IMR-90 (cell line): ENCODE data around the gene KLF17. TPM values are rescaled to one million over a fixed set of nuclear protein-coding genes. Genes with fewer than 3 reads are reported as not detected.

ENCODE experiments used
- ATAC-seq: fragments of 200-7000 bp; cut with Tn5 transposase; 2 replicates; pipeline ENCODE4 v1.9.1; 2020; ENCODE audit warnings: low read depth, mild to moderate bottlenecking, moderate library complexity
- BruUV-seq: library from RNA; stranded (reverse); fragments of 400-500 nt; replicated peaks from 2 replicates; lab custom pipeline; 2021; lab: Mats Ljungman, UMichigan
- CTCF ChIA-PET: fragments of 300-600 bp; formaldehyde crosslinking; extraction: SDS; loops from one replicate; lab custom pipeline; 2021; ENCODE audit warnings: antibody characterized with exemption; lab: Yijun Ruan, JAX
- POLR2A ChIA-PET: fragments of 300-600 bp; sonication (Branson Sonifier 250); formaldehyde crosslinking; loops from one replicate; lab custom pipeline; 2022; ENCODE audit warnings: antibody characterized with exemption; ENCODE audit not compliant: unreplicated experiment; lab: Charles Lee
- DNase-seq: peaks from one replicate; pipeline ENCODE4 v3.0.0; 2013
- H2AFZ ChIP-seq: replicated peaks from 2 replicates; pipeline ENCODE3; 2013; ENCODE audit warnings: low read length, mild to moderate bottlenecking; ENCODE audit not compliant: poor library complexity
- H2AK5ac ChIP-seq: 2 replicates; pipeline ENCODE4 v1.6.1; 2013; ENCODE audit warnings: low read depth, low read length, inconsistent platforms
- H2AK9ac ChIP-seq: replicated peaks from 2 replicates; pipeline ENCODE3; 2013; ENCODE audit warnings: mild to moderate bottlenecking, low read depth, low read length, moderate library complexity; ENCODE audit not compliant: poor library complexity
- H2BK120ac ChIP-seq: 2 replicates; pipeline ENCODE4 v1.6.1; 2013; ENCODE audit warnings: low read depth, low read length, inconsistent platforms
- H2BK15ac ChIP-seq: 3 replicates; pipeline ENCODE4 v1.6.1; 2013; ENCODE audit warnings: low read depth, low read length, inconsistent platforms
- H2BK20ac ChIP-seq: 2 replicates; pipeline ENCODE4 v1.6.1; 2013; ENCODE audit warnings: low read depth, mild to moderate bottlenecking, inconsistent platforms, low read length, moderate library complexity
- H2BK5ac ChIP-seq: 2 replicates; pipeline ENCODE4 v1.6.1; 2013; ENCODE audit warnings: mild to moderate bottlenecking, low read depth, low read length, inconsistent platforms; ENCODE audit not compliant: poor library complexity, severe bottlenecking
- H3K14ac ChIP-seq: replicated peaks from 2 replicates; pipeline ENCODE4 v1.6.1; 2013; ENCODE audit warnings: low read depth, low read length, inconsistent platforms
- H3K18ac ChIP-seq: 2 replicates; pipeline ENCODE4 v1.6.1; 2013; ENCODE audit warnings: low read depth, low read length, control low read depth
- H3K23ac ChIP-seq: 2 replicates; pipeline ENCODE4 v1.6.1; 2013; ENCODE audit warnings: low read depth, low read length, inconsistent platforms
- H3K27ac ChIP-seq: 2 replicates; pipeline ENCODE4 v1.5.1; 2013; ENCODE audit warnings: mild to moderate bottlenecking, control low read depth, low read length; ENCODE audit not compliant: insufficient read depth
- H3K27me3 ChIP-seq: 2 replicates; pipeline ENCODE4 v1.6.1; 2013; ENCODE audit warnings: low read length; ENCODE audit not compliant: control insufficient read depth, insufficient read depth
- H3K36me3 ChIP-seq: 2 replicates; pipeline ENCODE4 v1.6.1; 2013; ENCODE audit warnings: low read length, mixed read lengths; ENCODE audit not compliant: control insufficient read depth, insufficient read depth
- H3K4ac ChIP-seq: 2 replicates; pipeline ENCODE4 v1.6.1; 2013; ENCODE audit warnings: low read depth, low read length, inconsistent platforms
- H3K4me1 ChIP-seq: 2 replicates; pipeline ENCODE4 v1.6.1; 2013; ENCODE audit warnings: low read length, mixed read lengths; ENCODE audit not compliant: control insufficient read depth, insufficient read depth
- H3K4me2 ChIP-seq: 2 replicates; pipeline ENCODE4 v1.6.1; 2013; ENCODE audit warnings: low read depth, mild to moderate bottlenecking, control low read depth, low read length, moderate library complexity
- H3K4me3 ChIP-seq: 2 replicates; pipeline ENCODE4 v1.5.1; 2013; ENCODE audit warnings: low read depth, mild to moderate bottlenecking, control low read depth, low read length, moderate library complexity; ENCODE audit not compliant: insufficient read depth
- H3K56ac ChIP-seq: 2 replicates; pipeline ENCODE4 v1.6.1; 2013; ENCODE audit warnings: low read length, inconsistent platforms; ENCODE audit not compliant: insufficient read depth; ENCODE audit errors: extremely low read depth
- H3K79me1 ChIP-seq, 2 experiments: 2 replicates each; pipeline ENCODE4 v1.6.1; 2013; ENCODE audit warnings: low read length in 2 of 2, inconsistent platforms in 1 of 2, low read depth in 1 of 2
- H3K9ac ChIP-seq: 2 replicates; pipeline ENCODE4 v1.6.1; 2013; ENCODE audit warnings: low read depth, low read length, control low read depth
- H3K9me1 ChIP-seq: 2 replicates; pipeline ENCODE4 v1.6.1; 2013; ENCODE audit warnings: low read length, inconsistent platforms; ENCODE audit not compliant: insufficient read depth
- H3K9me3 ChIP-seq: 2 replicates; pipeline ENCODE4 v1.6.1; 2013; ENCODE audit warnings: low read length; ENCODE audit not compliant: control insufficient read depth, insufficient read depth
- H4K20me1 ChIP-seq: 2 replicates; pipeline ENCODE4 v1.6.1; 2013; ENCODE audit warnings: low read length, inconsistent platforms; ENCODE audit not compliant: insufficient read depth
- H4K5ac ChIP-seq: 2 replicates; pipeline ENCODE4 v1.6.1; 2013; ENCODE audit warnings: mild to moderate bottlenecking, low read depth, low read length, control low read depth
- H4K8ac ChIP-seq, 2 experiments: 2 replicates each; pipeline ENCODE4 v1.6.1; 2013; ENCODE audit warnings: low read depth in 2 of 2, low read length in 2 of 2, control low read depth in 1 of 2, inconsistent platforms in 1 of 2
- H4K91ac ChIP-seq: 2 replicates; pipeline ENCODE4 v1.6.1; 2013; ENCODE audit warnings: low read depth, low read length, inconsistent platforms; ENCODE audit not compliant: insufficient read depth
- RFX5 ChIP-seq: IDR thresholded peaks from 2 replicates; pipeline ENCODE4 v1.8.0; 2012; ENCODE audit warnings: low read depth, mild to moderate bottlenecking, low read length, moderate library complexity
- WGBS, 2 experiments: methylation state at CpG; one replicate each; pipeline versions ENCODE4 v1.1.5 to v1.1.7; 2013; ENCODE audit warnings: missing lambda C conversion rate in 2 of 2; ENCODE audit not compliant: insufficient read length in 1 of 2; ENCODE audit errors: extremely low coverage in 2 of 2; 5-methylcytosine and 5-hydroxymethylcytosine counted together
- dilution Hi-C: fragments of 300-500 bp; cut with HindIII; formaldehyde crosslinking; loops from one replicate; pipeline ENCODE4 v1.14.3; 2018; ENCODE audit warnings: low sequenced_read_pairs; ENCODE audit not compliant: unreplicated experiment
- in situ Hi-C: fragments of 300-500 bp; cut with MboI; formaldehyde crosslinking; loops from 3 replicates; pipeline ENCODE4 v1.14.3; 2019; ENCODE audit warnings: low sequenced_read_pairs, inconsistent platforms, mixed read lengths
- intact Hi-C: fragments of 100-400 bp; cut with micrococcal nuclease; formaldehyde crosslinking; loops from 2 replicates; pipeline ENCODE4 v1.10.0; 2022
- polyA plus RNA-seq, 3 experiments: library from polyadenylated mRNA; depleted of rRNA; stranded (reverse); fragments of >200 nt; gene quantifications; 2 replicates each; pipeline ENCODE4 v1.2.3, GENCODE V29; 2012; ENCODE audit warnings: low replicate concordance in 1 of 3
- total RNA-seq: library from RNA; depleted of rRNA; stranded (reverse); fragments of >200 nt; gene quantifications from 2 replicates; pipeline ENCODE4 v1.2.3, GENCODE V29; 2012
- TF ChIP-seq, protein P1 (sequence below): conservative IDR thresholded peaks from 2 replicates; pipeline ENCODE4 v1.5.1; 2012; ENCODE audit warnings: mild to moderate bottlenecking, low read depth, low read length, improper control_type of control experiment

KLF17 gene
- total and polyA plus RNA-seq, 2 of the 4 experiments (the other 2 are of a cell fraction): 0.17 to 0.36 TPM

DNA sequence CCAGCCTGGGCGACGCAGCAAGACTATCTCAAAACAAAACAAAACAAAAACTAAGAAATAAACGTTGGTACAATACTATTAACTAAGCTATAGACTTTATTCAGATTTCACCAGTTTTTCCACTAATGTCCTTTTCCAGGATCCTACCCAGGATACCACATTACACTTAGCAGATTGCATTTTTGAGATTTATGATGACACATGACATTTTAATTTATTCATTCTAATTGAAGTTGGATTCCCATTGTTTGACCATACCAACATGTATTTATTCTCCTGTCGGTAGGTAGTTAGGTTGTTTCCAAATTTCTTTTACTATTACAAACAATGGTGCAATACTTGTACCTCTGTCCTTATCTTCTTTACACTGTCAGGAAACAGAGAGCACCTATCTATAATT is 6.8 kb upstream of the KLF17 start:
- no peak overlapping the region for H3K56ac ChIP-seq
- H3K79me1 ChIP-seq: no peaks in the 10 kb centered on the region
- intact Hi-C loops: no loop called here
- no peak overlapping the region for H2AK9ac ChIP-seq
- H3K4me2 ChIP-seq: no peak overlapping the region
- dilution Hi-C loops: no loop called here
- no peak for ATAC-seq
- H2BK15ac ChIP-seq: no peak overlapping the region
- no peak overlapping the region for H2BK20ac ChIP-seq
- H3K23ac ChIP-seq: no peak overlapping the region
- no peaks in the 10 kb centered on the region for H3K27me3 ChIP-seq
- H4K20me1 ChIP-seq: no peaks in the 10 kb centered on the region
- H3K9me3 ChIP-seq: no peaks in the 10 kb centered on the region
- no peak for TF ChIP-seq RFX5
- TF ChIP-seq, protein P1, sequence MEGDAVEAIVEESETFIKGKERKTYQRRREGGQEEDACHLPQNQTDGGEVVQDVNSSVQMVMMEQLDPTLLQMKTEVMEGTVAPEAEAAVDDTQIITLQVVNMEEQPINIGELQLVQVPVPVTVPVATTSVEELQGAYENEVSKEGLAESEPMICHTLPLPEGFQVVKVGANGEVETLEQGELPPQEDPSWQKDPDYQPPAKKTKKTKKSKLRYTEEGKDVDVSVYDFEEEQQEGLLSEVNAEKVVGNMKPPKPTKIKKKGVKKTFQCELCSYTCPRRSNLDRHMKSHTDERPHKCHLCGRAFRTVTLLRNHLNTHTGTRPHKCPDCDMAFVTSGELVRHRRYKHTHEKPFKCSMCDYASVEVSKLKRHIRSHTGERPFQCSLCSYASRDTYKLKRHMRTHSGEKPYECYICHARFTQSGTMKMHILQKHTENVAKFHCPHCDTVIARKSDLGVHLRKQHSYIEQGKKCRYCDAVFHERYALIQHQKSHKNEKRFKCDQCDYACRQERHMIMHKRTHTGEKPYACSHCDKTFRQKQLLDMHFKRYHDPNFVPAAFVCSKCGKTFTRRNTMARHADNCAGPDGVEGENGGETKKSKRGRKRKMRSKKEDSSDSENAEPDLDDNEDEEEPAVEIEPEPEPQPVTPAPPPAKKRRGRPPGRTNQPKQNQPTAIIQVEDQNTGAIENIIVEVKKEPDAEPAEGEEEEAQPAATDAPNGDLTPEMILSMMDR: no peak
- DNase-seq: no peak
- CTCF ChIA-PET: no interaction called here
- H4K8ac ChIP-seq: no peak overlapping the region
- no peak overlapping the region for H2AFZ ChIP-seq
- no peaks in the 10 kb centered on the region for H3K36me3 ChIP-seq
- in situ Hi-C loops: no loop called here
- no CpG with 5 or more reads among the region's 4 CpGs for WGBS, 2 experiments
- H2AK5ac ChIP-seq: no peak overlapping the region
- no TSS peak for BruUV-seq
- no peak overlapping the region for H3K27ac ChIP-seq
- no peak overlapping the region for H3K9ac ChIP-seq
- no peak overlapping the region for H3K18ac ChIP-seq
- H2BK120ac ChIP-seq: no peak overlapping the region
- POLR2A ChIA-PET: no interaction called here
- no peak overlapping the region for H2BK5ac ChIP-seq
- no peaks in the 10 kb centered on the region for H3K4me1 ChIP-seq
- no peak overlapping the region for H4K5ac ChIP-seq
- no peak overlapping the region for H3K14ac ChIP-seq
- no peak overlapping the region for H3K4me3 ChIP-seq
- H4K91ac ChIP-seq: no peak overlapping the region
- no peaks in the 10 kb centered on the region for H3K9me1 ChIP-seq
- no peak overlapping the region for H3K4ac ChIP-seq
